ENCODE results near the gene MATCAP1. TPM values are rescaled to one million over a fixed set of nuclear protein-coding genes. Genes with fewer than 3 reads are reported as not detected.

MATCAP1 gene
- total and polyA plus RNA-seq, 10 of the 15 experiments (the other 5 are each of a cell fraction or from before 2014, with no cell fraction given), result 2.8 to 25.8 (median 8.6) TPM

GRCh38 chr16:67184995-67185650 is 1.4 kb upstream of the MATCAP1 start (continued):
- TF ChIP-seq RELA (IDR thresholded peaks at IDR 0.05; ENCODE audit: borderline replicate concordance, partially characterized antibody) (no peak), ZNF24 (IDR thresholded peaks at IDR 0.05) (no peak), SREBF1 (IDR thresholded peaks at IDR 0.05; ENCODE audit: low read length) (no peak), CBFB (IDR thresholded peaks at IDR 0.05; ENCODE audit: low read depth) (no peak), CBX5 (IDR thresholded peaks at IDR 0.05; ENCODE audit: low read depth) (no peak), IKZF2 (IDR thresholded peaks at IDR 0.05) (no peak), SUZ12 (IDR thresholded peaks at IDR 0.05; ENCODE audit: unreplicated experiment) (no peak), RAD51 (IDR thresholded peaks at IDR 0.05) (no peak), HCFC1 (IDR thresholded peaks at IDR 0.05; ENCODE audit: low read length) (no peak; the same call in 1 of the 2 replicates), FOS (IDR thresholded peaks at IDR 0.05; ENCODE audit: borderline replicate concordance, extremely low read depth, insufficient read length) (no peak), PML (IDR thresholded peaks at IDR 0.05; ENCODE audit: low read length) (no peak), POLR2AphosphoS2 (IDR thresholded peaks at IDR 0.05; ENCODE audit: low read depth, low read length) (no peak), NFXL1 (IDR thresholded peaks at IDR 0.05; ENCODE audit: borderline replicate concordance) (no peak), ZBED1 (IDR thresholded peaks at IDR 0.05; ENCODE audit: borderline replicate concordance) (no peak), CEBPZ (IDR thresholded peaks at IDR 0.05; ENCODE audit: low read depth, low read length) (no peak), USF2 (IDR thresholded peaks at IDR 0.05; ENCODE audit: borderline replicate concordance, low read depth, low read length) (no peak), CREM (IDR thresholded peaks at IDR 0.05; ENCODE audit: low read depth) (no peak)
- TF ChIP-seq, protein P1, sequence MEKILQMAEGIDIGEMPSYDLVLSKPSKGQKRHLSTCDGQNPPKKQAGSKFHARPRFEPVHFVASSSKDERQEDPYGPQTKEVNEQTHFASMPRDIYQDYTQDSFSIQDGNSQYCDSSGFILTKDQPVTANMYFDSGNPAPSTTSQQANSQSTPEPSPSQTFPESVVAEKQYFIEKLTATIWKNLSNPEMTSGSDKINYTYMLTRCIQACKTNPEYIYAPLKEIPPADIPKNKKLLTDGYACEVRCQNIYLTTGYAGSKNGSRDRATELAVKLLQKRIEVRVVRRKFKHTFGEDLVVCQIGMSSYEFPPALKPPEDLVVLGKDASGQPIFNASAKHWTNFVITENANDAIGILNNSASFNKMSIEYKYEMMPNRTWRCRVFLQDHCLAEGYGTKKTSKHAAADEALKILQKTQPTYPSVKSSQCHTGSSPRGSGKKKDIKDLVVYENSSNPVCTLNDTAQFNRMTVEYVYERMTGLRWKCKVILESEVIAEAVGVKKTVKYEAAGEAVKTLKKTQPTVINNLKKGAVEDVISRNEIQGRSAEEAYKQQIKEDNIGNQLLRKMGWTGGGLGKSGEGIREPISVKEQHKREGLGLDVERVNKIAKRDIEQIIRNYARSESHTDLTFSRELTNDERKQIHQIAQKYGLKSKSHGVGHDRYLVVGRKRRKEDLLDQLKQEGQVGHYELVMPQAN (conservative IDR thresholded peaks at IDR 0.05), result peak; percentile 73; the same call in 1 of the 2 replicates
- TF ChIP-seq, protein P2, sequence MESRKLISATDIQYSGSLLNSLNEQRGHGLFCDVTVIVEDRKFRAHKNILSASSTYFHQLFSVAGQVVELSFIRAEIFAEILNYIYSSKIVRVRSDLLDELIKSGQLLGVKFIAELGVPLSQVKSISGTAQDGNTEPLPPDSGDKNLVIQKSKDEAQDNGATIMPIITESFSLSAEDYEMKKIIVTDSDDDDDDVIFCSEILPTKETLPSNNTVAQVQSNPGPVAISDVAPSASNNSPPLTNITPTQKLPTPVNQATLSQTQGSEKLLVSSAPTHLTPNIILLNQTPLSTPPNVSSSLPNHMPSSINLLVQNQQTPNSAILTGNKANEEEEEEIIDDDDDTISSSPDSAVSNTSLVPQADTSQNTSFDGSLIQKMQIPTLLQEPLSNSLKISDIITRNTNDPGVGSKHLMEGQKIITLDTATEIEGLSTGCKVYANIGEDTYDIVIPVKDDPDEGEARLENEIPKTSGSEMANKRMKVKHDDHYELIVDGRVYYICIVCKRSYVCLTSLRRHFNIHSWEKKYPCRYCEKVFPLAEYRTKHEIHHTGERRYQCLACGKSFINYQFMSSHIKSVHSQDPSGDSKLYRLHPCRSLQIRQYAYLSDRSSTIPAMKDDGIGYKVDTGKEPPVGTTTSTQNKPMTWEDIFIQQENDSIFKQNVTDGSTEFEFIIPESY (IDR thresholded peaks at IDR 0.05), result no peak
